ENCODE data around the gene FAS.

Gene FAS

GRCh38 chr10:88971221-88972061 lies 19.2 kb upstream of the FAS start:
- no peak for DNase-seq

- no peak for DNase-seq
Measured at GRCh38 chr10:88974012-88974411, 16.6 kb upstream of the FAS start.

GRCh38 chr10:88974446-88975376 lies 15.9 kb upstream of the FAS start:
- DNase-seq: no peak

- no peak for DNase-seq
Measured at GRCh38 chr10:88975377-88975720, 15.2 kb upstream of the FAS start.

GRCh38 chr10:88978463-88978862 lies 12.1 kb upstream of the FAS start:
- no peak for DNase-seq

GRCh38 chr10:88979153-88979562 lies 11.4 kb upstream of the FAS start:
- no peak for DNase-seq

GRCh38 chr10:88979603-88980002 lies 11.0 kb upstream of the FAS start:
- no peak for DNase-seq

GRCh38 chr10:88980247-88980646 lies 10.4 kb upstream of the FAS start:
- no peak for DNase-seq

- DNase-seq: no peak
Measured at GRCh38 chr10:88980800-88981199, 9.8 kb upstream of the FAS start.

- DNase-seq: no peak
Measured at GRCh38 chr10:88981435-88981834, 9.2 kb upstream of the FAS start.

- no peak for DNase-seq
Measured at GRCh38 chr10:88982366-88982765, 8.2 kb upstream of the FAS start.

GRCh38 chr10:88983206-88983605 lies 7.4 kb upstream of the FAS start:
- no peak for DNase-seq

GRCh38 chr10:88983939-88984338 lies 6.7 kb upstream of the FAS start:
- no peak for DNase-seq

- DNase-seq: no peak
Measured at GRCh38 chr10:88984525-88984924, 6.1 kb upstream of the FAS start.

GRCh38 chr10:88986549-88987242 lies 3.9 kb upstream of the FAS start:
- no peak for DNase-seq

GRCh38 chr10:88987243-88987725 lies 3.3 kb upstream of the FAS start:
- DNase-seq: no peak

- no peak for DNase-seq
Measured at GRCh38 chr10:88987840-88988239, 2.8 kb upstream of the FAS start.

- DNase-seq: no peak
Measured at GRCh38 chr10:88989423-88989822, 1.2 kb upstream of the FAS start.

- DNase-seq: no peak
Measured at GRCh38 chr10:88989824-88990383, 694 bp upstream of the FAS start.

GRCh38 chr10:88991161-88991898 lies 732 bp downstream of the FAS start:
- DNase-seq: no peak

GRCh38 chr10:88991899-88992320 lies 1.3 kb downstream of the FAS start:
- no peak for DNase-seq

GRCh38 chr10:88992921-88993524 lies 2.4 kb downstream of the FAS start:
- DNase-seq: no peak

All from cerebellar nuclear complex (tissue), 1 donor.